Small intestine (tissue), 7 donors: ENCODE results near the gene EXOG. TPM values are rescaled to one million over a fixed set of nuclear protein-coding genes. Genes with fewer than 3 reads are reported as not detected.

Experiments
- DNase-seq, 2 donors: peaks; one replicate each; pipeline versions ENCODE4 v3.0.0 to v3.0.0-alpha.2; 2013
- FAIRE-seq: peaks from 2 replicates; lab custom pipeline; 2012; peaks lifted over from hg19 to GRCh38; lab: Jason Lieb, UNC
- H3K27ac ChIP-seq, 3 donors: one replicate each; pipeline ENCODE4 v1.5.1; 2013; ENCODE audit warnings: low read length in 2 of 3, mild to moderate bottlenecking in 2 of 3, control low read depth in 1 of 3, inconsistent platforms in 1 of 3, low read depth in 1 of 3, moderate library complexity in 1 of 3
- H3K27me3 ChIP-seq, 3 donors: one replicate each; pipeline ENCODE4 v1.6.1; 2013; ENCODE audit warnings: low read length in 3 of 3, inconsistent platforms in 1 of 3; ENCODE audit not compliant: control insufficient read depth in 3 of 3, insufficient read depth in 3 of 3
- H3K36me3 ChIP-seq, 3 donors: one replicate each; pipeline ENCODE4 v1.6.1; 2013; ENCODE audit warnings: low read length in 3 of 3, inconsistent platforms in 1 of 3, low read depth in 1 of 3, mild to moderate bottlenecking in 1 of 3, moderate library complexity in 1 of 3; ENCODE audit not compliant: control insufficient read depth in 3 of 3, insufficient read depth in 2 of 3
- H3K4me1 ChIP-seq, 3 donors: one replicate each; pipeline ENCODE4 v1.6.1; 2013; ENCODE audit warnings: low read length in 2 of 3, inconsistent platforms in 1 of 3, low read depth in 1 of 3, mild to moderate bottlenecking in 1 of 3, moderate library complexity in 1 of 3; ENCODE audit not compliant: control insufficient read depth in 3 of 3, insufficient read depth in 2 of 3
- H3K4me3 ChIP-seq, 3 donors: one replicate each; pipeline ENCODE4 v1.5.1; 2013; ENCODE audit warnings: low read length in 3 of 3, control low read depth in 1 of 3, inconsistent platforms in 1 of 3, low read depth in 1 of 3, mild to moderate bottlenecking in 1 of 3, moderate library complexity in 1 of 3
- H3K9me3 ChIP-seq, 2 donors: one replicate each; pipeline ENCODE4 v1.6.1; 2013; ENCODE audit warnings: low read depth in 1 of 2, low read length in 1 of 2; ENCODE audit not compliant: control insufficient read depth in 2 of 2, insufficient read depth in 1 of 2
- whole genome bisulfite sequencing, 3 donors: extraction: QIAGEN DNeasy Blood & Tissue Kit; methylation state at CpG; one replicate each; pipeline ENCODE4 v1.1.7; 2013; 5-methylcytosine and 5-hydroxymethylcytosine counted together
- polyA plus RNA-seq, 4 donors: library from polyadenylated mRNA; stranded (reverse) in 3 of 4; unstranded in 1 of 4; fragments of 200-250 nt in 3 of 4; fragments of 120-200 nt in 1 of 4; gene quantifications; one replicate each; pipeline versions ENCODE4 v1.2.1 to v1.2.3, GENCODE V29; 2013
- donor health status: healthy with polysubstance abuse.
- donor health status: control.
- donor health status: control.
- donor health status: Bipolar disorder and iron deficiency.
- donor health status: healthy.

The EXOG gene
- polyA plus RNA-seq, 4 donors, result 1.3 to 9.3 (median 3.7) TPM

DNA sequence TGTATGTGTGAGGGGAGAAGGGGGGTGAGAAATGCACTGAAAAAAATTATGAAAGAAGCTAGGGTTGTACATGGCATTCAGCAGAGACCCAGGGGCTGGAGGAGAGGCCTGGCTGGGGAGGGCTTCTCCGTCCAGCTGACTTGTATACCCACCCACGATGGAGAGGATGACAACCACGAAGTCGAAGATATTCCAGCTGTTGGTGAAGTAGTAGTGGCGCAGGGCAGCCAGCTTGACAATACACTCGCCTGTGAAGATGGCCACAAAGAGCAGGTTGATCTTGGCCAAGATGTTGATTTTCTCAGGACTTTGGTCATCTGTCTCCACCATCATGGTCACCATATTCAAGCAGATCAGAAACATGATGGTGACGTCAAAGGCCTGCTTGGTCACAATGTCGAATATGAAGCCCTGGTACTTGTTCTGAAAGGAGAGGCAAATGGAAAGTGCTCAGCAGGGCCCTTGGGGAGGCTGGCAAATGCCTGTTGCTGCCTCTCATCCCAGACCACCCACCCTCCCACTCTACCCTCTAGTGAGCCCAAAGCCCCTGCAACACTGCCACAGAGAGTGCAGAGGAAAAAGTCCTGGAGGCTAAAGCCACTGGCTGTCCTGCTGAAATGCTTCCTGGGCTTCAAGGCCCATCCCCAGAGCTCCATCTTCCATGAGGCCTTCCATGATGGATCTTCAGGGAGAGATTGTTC lies 58.1 kb downstream of the EXOG start:
- DNase-seq, result no peak
- Histone ChIP-seq H3K4me3 (no peak overlapping the region), H3K27ac (no peak overlapping the region), H3K9me3 (no peaks in the 10 kb centered on the region), H3K4me1 (no peaks in the 10 kb centered on the region), H3K36me3 (no peaks in the 10 kb centered on the region), H3K27me3 (no peaks in the 10 kb centered on the region)
- WGBS, 3 donors, result 89 to 92% (median 91%) methylated on average over 8 of the region's 8 CpGs
- FAIRE-seq, result no peak

DNA sequence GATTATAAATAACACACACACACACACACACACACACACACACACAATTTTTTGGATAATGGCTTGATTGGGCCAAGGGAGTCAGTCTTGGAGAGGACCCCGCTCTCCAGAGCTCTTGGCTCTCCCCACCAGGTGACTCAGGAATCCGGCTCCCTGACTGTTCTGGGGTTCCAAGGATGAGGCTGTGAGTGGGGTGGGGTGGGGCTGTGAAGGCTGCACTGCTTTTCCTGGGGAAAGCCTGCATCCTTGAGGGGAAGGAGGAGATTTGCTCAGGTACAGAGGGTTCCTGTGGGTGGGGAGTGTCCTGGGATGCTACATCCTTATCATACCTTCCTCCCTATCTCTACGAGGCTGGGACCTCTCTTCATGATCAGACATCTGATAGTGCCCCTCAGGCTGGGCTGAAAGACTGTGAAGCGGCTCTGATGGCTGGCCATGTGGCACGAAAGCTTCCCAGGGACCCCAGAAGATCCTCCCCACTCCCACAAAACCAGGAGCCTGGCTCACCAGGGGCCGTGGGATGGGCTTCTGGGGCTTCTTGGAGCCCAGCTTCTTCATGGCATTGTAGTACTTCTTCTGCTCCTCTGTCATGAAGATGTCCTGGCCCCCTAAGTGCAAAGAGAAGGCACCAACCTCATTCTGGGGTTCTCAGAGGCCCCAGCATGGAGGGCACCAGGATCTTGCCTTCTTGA lies 59.2 kb downstream of the EXOG start:
- no peaks in the 10 kb centered on the region for H3K36me3 ChIP-seq
- FAIRE-seq (no peak), DNase-seq (no peak)
- H3K27ac ChIP-seq, result no peak overlapping the region
- WGBS, 3 donors, result 73 to 83% (median 81%) methylated on average over 5 to 6 of the region's 6 CpGs
- H3K4me1 ChIP-seq, result no peaks in the 10 kb centered on the region
- no peak overlapping the region for H3K4me3 ChIP-seq
- H3K27me3 ChIP-seq, result no peaks in the 10 kb centered on the region
- no peaks in the 10 kb centered on the region for H3K9me3 ChIP-seq

DNA sequence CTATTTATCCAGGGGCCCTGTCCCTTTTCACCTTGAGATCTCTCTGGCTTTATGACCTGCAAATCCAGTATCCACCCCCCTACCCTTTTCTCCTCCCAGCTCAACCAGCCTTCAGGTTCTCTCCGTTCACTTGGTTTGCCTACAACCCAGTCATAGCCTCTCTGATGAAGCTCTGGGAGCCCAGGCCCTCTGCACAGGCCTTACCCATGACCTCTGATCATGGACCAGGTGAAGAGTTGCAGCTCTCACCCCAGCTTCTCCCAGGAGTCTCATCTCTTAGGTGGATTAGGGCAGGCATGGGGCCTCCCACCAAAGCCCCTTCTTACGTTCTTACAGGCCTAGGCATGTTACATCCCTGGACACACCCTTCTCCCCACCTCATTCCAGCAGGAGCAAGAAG lies 59.8 kb downstream of the EXOG start:
- no peaks in the 10 kb centered on the region for H3K27me3 ChIP-seq
- no peak overlapping the region for H3K27ac ChIP-seq
- H3K9me3 ChIP-seq, result no peaks in the 10 kb centered on the region
- H3K36me3 ChIP-seq, result no peaks in the 10 kb centered on the region
- no peak overlapping the region for H3K4me3 ChIP-seq
- H3K4me1 ChIP-seq, result no peaks in the 10 kb centered on the region
- DNase-seq (no peak), FAIRE-seq (no peak)
- 65 to 92% (median 73%) methylated on average over 2 of the region's 2 CpGs for WGBS, 3 donors

DNA sequence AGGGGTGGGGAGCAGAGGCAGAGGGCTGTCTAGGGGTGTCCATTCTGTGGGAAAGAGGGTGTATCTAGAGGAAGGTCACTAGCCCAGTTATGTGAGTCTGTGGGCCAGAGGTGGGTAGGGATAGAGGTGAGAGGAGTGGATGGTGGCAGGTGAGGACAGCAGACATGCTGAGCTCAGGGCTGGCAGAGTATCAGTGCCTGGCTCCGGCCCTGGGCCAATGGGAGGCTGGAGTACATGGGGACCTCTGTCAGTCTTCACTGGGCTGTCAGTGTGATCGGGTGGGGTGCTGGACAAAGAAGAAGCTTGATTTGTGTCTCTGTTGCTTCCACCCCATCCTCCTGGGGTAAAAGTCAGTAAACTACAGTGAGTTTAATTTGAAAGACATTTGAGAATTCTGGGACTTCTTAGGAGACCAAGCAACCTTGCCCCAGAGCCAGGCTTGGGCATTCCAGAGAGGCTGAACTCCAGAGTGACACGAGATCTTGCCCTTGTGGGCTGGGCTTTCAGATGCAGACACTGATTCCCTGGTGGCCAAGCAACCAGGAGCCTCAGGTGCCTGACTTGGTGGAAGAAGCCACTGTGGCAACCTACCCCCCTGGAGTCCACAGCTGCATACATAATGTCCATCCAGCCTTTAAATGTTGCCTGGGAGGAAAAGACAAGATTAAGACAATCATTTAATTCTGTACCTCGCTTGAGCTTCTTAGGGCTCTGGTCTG lies 60.7 kb downstream of the EXOG start:
- H3K36me3 ChIP-seq, result no peaks in the 10 kb centered on the region

DNA sequence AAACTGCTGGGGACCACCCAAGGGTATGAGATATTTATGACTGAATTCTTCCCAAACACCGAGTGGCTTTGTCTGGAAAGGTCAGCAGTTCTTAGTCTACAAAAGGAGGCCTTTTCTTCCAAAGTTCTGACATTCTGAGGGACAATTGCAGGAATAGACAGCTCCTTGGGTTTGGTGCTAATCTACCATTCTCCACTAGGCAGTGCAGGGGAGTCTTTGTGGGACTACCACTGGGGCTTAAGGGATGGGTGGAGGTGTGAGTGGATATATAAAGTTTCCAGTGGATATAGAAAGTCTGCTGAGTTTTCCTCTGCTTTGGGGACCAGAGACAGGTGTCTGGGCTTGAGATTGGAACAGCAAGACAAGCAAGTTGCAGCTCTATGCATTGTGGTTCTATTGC lies 62.7 kb downstream of the EXOG start:
- H3K4me3 ChIP-seq, result no peak overlapping the region
- H3K27me3 ChIP-seq, result no peaks in the 10 kb centered on the region
- no peaks in the 10 kb centered on the region for H3K4me1 ChIP-seq
- WGBS, 3 donors, result 55 to 67% (median 59%) methylated on average over 1 of the region's 1 CpG
- no peaks in the 10 kb centered on the region for H3K9me3 ChIP-seq
- DNase-seq (no peak), FAIRE-seq (no peak)
- H3K27ac ChIP-seq, result no peak overlapping the region
- no peaks in the 10 kb centered on the region for H3K36me3 ChIP-seq

More for the DNA sequence above, 60.7 kb downstream of the EXOG start:
- Histone ChIP-seq H3K9me3 (no peaks in the 10 kb centered on the region), H3K4me1 (no peaks in the 10 kb centered on the region), H3K27me3 (no peaks in the 10 kb centered on the region), H3K4me3 (no peak overlapping the region), H3K27ac (no peak overlapping the region)
- no peak for DNase-seq
- FAIRE-seq, result no peak
- WGBS, 3 donors, result 66 to 76% (median 69%) methylated on average over 4 of the region's 4 CpGs

DNA sequence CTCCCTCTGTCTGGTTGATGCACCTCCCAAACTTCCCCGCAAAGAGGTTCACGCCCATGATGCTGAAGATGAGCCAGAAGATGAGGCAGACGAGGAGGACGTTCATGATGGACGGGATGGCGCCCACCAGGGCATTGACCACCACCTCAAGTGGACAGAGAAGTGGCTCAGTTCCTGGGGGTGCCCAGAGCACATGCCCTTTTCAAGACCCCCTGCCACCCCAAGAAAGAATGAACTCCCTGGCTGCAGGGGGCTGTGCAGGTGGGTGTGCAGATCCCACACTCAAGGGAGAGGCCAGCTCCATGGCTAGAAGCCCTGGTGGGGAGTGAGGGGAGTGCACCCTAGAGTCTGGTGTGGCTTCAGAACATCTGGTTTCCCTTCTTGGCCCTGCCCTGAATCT lies 64.1 kb downstream of the EXOG start:
- no peaks in the 10 kb centered on the region for H3K4me1 ChIP-seq
- H3K27me3 ChIP-seq, result no peaks in the 10 kb centered on the region
- H3K4me3 ChIP-seq, result no peak overlapping the region
- FAIRE-seq (no peak), DNase-seq (no peak)
- no peaks in the 10 kb centered on the region for H3K9me3 ChIP-seq
- H3K36me3 ChIP-seq, result no peaks in the 10 kb centered on the region
- no peak overlapping the region for H3K27ac ChIP-seq
- 90 to 95% (median 92%) methylated on average over 6 of the region's 6 CpGs for WGBS, 3 donors

DNA sequence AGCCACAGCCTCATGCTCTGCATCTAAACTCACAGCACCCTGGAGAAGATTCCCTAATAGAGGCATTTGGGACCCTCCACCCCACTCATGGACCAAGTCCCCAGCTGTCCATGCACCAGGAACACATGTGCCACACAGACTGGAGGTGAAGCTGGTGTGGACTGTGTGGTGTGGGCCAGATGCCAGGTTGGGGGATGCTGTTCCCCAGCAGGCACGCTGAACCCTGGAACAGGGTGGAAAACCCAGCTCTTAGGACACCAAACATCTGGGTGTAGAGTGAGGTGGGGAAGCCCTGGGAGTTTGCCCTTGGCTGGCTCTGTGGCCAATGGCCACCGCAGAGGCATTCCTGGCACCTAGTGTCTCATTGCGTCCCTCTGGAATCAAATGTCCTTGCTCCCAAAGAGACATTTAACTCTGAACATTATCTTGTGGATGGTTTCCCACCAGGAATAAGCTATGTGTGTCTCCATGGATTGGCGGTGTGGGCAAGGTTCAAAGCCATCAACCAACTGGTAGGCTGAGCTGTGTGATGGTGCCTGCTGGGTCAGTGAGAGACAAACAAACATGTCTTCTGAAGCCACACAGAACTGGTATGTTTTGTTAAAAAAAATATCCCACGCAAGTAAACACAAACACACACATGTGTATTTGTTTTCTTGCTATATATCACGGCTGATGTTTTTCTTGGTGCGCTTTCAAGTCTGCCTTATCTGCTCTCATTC lies 65.0 kb downstream of the EXOG start:
- WGBS, 3 donors, result 81 to 92% (median 85%) methylated on average over 7 of the region's 7 CpGs
- no peak overlapping the region for H3K27ac ChIP-seq
- H3K9me3 ChIP-seq, result no peaks in the 10 kb centered on the region
- H3K4me3 ChIP-seq, result no peak overlapping the region
- no peaks in the 10 kb centered on the region for H3K4me1 ChIP-seq
- DNase-seq, result no peak
- FAIRE-seq, result no peak
- no peaks in the 10 kb centered on the region for H3K27me3 ChIP-seq
- H3K36me3 ChIP-seq, result no peaks in the 10 kb centered on the region
